Activated B cell treated with CpG ODN at 0.5 μM for 24 hours (primary cell): Measurements from ENCODE around the gene SYCP2L. TPM values are rescaled to one million over a fixed set of nuclear protein-coding genes. Genes with fewer than 3 reads are reported as not detected.

Source experiments
- ATAC-seq: fragments of 200-7000 bp; cut with Tn5 transposase; one replicate; pipeline ENCODE4 v1.10.0; 2021; ENCODE audit warnings: low read depth, mild to moderate bottlenecking, moderate library complexity
- CTCF ChIA-PET: fragments of 350-600 bp; sonication (Branson Sonifier 250); formaldehyde crosslinking; loops from one replicate; lab custom pipeline; 2021; ENCODE audit warnings: antibody characterized with exemption; lab: Charles Lee
- POLR2A ChIA-PET: fragments of 350-600 bp; sonication (Branson Sonifier 250); formaldehyde crosslinking; loops from one replicate; lab custom pipeline; 2021; ENCODE audit warnings: antibody characterized with exemption; lab: Charles Lee
- DNase-seq: peaks from one replicate; pipeline ENCODE4 v3.0.0; 2022
- H3K27ac Mint-ChIP-seq: one replicate; pipeline ENCODE4 v1.8.0; 2020; ENCODE audit warnings: mixed read lengths
- H3K27me3 Mint-ChIP-seq: one replicate; pipeline ENCODE4 v1.8.0; 2021; ENCODE audit warnings: mixed read lengths
- H3K36me3 Mint-ChIP-seq: one replicate; pipeline ENCODE4 v1.8.0; 2021; ENCODE audit warnings: low read depth, mixed read lengths
- H3K4me1 Mint-ChIP-seq: one replicate; pipeline ENCODE4 v1.8.0; 2021; ENCODE audit warnings: mixed read lengths
- H3K4me3 Mint-ChIP-seq: one replicate; pipeline ENCODE4 v1.8.0; 2020; ENCODE audit warnings: mild to moderate bottlenecking, mixed read lengths
- H3K9me3 Mint-ChIP-seq: one replicate; pipeline ENCODE4 v1.8.0; 2020; ENCODE audit warnings: mixed read lengths
- CTCF ChIP-seq: fragments of 200-600 bp; IDR thresholded peaks from one replicate; pipeline ENCODE4 v1.8.0; 2022; ENCODE audit warnings: antibody characterized with exemption, mild to moderate bottlenecking
- intact Hi-C: fragments of 100-400 bp; cut with micrococcal nuclease; formaldehyde crosslinking; loops from one replicate; pipeline ENCODE4 v1.15.1; 2024
- total RNA-seq: library from RNA; stranded (reverse); gene quantifications from 2 replicates; pipeline ENCODE4 v1.2.3, GENCODE V29; 2022

SYCP2L gene
- total RNA-seq, 1 donor from 2014 or later, result 0.13 TPM

- intact Hi-C loops, result no loop called here
- H3K9me3 Mint-ChIP-seq, result no peaks in the 10 kb centered on the region
- no peak overlapping the region for H3K4me3 Mint-ChIP-seq
- H3K4me1 Mint-ChIP-seq, result no peaks in the 10 kb centered on the region
- CTCF ChIA-PET, result no interaction called here
- no peaks in the 10 kb centered on the region for H3K36me3 Mint-ChIP-seq
- ATAC-seq, result no peak
- POLR2A ChIA-PET, result interaction anchor here (0.7 kb wide), 1 partner anchor 61 kb away, joined by 3 read pairs; no protein-coding TSS in a partner anchor
- no peak for DNase-seq
- no peak overlapping the region for H3K27ac Mint-ChIP-seq
- TF ChIP-seq CTCF, result no peak
- peaks cover 15% of the 10 kb centered on the region for H3K27me3 Mint-ChIP-seq
These were observed 122.0 kb downstream of the SYCP2L start for GRCh38 chr6:11008821-11009220.

DNA sequence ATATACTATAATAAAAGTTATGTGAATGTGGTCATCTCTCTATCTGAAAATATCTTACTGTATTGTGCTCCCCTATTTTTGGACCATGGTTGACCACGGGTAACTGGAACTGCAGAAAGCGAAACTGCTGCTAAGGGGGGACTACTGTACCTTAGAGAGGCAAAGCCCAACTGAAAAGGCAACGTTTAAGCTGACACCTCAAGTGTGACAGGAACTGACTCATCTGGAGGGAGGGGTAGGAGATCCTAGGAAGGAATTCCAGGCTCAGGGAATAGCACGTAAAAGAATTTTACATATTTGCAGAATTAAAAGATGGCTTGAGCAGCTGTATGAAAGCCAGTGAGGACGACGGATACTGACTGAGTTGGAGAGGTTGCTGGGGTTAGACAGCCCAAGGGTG is 122.5 kb downstream of the SYCP2L start:
- DNase-seq (no peak), ATAC-seq (no peak)
- Mint-ChIP-seq H3K27ac (no peak overlapping the region), H3K27me3 (peaks cover 17% of the 10 kb centered on the region), H3K36me3 (no peaks in the 10 kb centered on the region), H3K9me3 (no peaks in the 10 kb centered on the region), H3K4me3 (no peak overlapping the region), H3K4me1 (no peaks in the 10 kb centered on the region)
- ChIA-PET CTCF (no interaction called here), POLR2A (no interaction called here)
- intact Hi-C loops, result no loop called here
- no peak for TF ChIP-seq CTCF

DNA sequence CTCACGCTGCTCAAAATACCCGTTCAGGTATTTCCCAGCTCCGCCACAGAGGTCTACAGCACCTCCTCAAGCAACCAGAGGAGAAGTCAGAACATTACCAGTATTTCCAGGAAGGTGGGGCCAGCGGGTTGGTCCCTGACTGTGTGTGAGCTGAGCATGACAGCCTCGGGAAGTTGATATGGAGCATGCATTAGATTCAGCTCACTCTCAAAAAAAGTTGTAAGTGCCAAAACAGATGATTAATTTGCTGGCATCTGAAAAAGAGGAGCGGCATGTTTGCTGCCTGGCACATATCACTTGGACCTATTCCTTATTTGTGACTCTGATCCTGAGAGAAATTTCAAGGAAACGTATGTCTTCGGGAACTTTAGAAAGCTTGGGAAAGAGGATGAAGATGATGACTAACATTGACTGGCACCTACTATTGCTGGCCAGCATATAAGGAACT is 125.0 kb downstream of the SYCP2L start:
- no peaks in the 10 kb centered on the region for H3K9me3 Mint-ChIP-seq
- ChIA-PET CTCF (interaction anchor here (1.3 kb wide), 1 partner anchor 15 kb away, joined by 3 read pairs; no protein-coding TSS in a partner anchor), POLR2A (no interaction called here)
- no peaks in the 10 kb centered on the region for H3K36me3 Mint-ChIP-seq
- ATAC-seq (no peak), DNase-seq (no peak)
- intact Hi-C loops, result no loop called here
- no peak for TF ChIP-seq CTCF
- H3K4me1 Mint-ChIP-seq, result no peaks in the 10 kb centered on the region
- H3K27me3 Mint-ChIP-seq, result peaks cover 26% of the 10 kb centered on the region
- no peak overlapping the region for H3K27ac Mint-ChIP-seq
- no peak overlapping the region for H3K4me3 Mint-ChIP-seq

DNA sequence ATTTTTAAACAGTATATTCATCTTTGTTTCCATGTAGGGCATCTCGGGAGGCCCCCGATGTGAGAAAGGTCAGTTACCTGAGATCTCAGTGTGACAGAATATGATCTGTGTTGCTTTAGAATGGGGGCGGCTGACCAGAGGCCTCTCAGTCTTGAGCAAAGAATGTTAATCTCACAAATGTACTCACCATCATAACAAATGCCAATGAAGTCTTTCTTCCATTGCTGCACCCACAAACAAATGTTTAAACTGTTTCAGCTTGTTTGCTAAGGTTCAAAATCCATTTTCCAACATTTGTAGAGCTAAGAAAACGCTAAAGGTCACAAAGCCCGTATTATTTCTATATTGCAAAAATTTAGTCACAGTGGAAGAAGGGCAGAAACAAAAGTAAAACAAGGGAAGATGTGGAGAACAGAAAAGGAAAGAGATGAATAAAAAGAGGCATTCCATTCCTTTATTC is 125.5 kb downstream of the SYCP2L start:
- DNase-seq, result no peak
- H3K27ac Mint-ChIP-seq, result no peak overlapping the region
- ChIA-PET CTCF (interaction anchor here (1.3 kb wide), 1 partner anchor 15 kb away, joined by 3 read pairs; no protein-coding TSS in a partner anchor), POLR2A (no interaction called here)
- no peak for TF ChIP-seq CTCF
- H3K4me3 Mint-ChIP-seq, result no peak overlapping the region
- no peaks in the 10 kb centered on the region for H3K36me3 Mint-ChIP-seq
- no peaks in the 10 kb centered on the region for H3K4me1 Mint-ChIP-seq
- ATAC-seq, result no peak
- H3K9me3 Mint-ChIP-seq, result no peaks in the 10 kb centered on the region
- H3K27me3 Mint-ChIP-seq, result peaks cover 26% of the 10 kb centered on the region
- intact Hi-C loops, result no loop called here

DNA sequence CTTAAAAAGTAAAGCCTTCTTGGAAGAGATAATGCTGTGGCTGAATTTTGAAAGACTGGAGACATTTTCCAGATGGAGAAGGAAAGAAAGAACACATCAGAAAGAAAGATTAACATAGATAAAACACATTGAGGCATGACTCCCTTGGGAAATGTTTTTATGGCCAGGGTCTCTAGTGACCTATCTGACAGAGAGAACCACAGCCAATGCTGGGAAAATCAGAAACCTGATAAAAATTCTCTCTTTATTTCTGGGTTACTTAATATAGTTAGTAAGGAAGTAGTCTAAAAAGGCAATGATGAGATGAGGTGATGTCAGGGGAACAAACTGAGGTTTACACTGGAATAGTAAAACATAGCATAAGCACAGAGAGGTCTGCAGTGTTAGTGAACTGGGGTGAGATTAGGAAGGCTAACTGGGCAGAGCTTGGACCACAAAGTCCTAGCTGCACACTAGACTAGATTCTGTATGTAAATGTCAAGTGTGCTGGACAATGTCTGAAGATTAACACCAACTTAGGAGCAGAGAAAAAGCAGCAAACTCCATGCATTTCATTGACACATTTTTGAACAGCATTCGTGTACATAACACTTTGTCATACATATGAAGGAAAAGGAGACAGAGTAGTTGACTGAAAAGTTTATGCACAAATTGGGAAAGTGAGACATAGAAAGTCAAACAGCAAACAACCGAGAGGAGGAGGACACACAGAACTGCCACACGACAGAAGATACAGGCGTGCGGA is 126.3 kb downstream of the SYCP2L start:
- H3K27ac Mint-ChIP-seq, result no peak overlapping the region
- no peak overlapping the region for H3K4me3 Mint-ChIP-seq
- no peaks in the 10 kb centered on the region for H3K9me3 Mint-ChIP-seq
- ATAC-seq, result no peak
- ChIA-PET POLR2A (no interaction called here), CTCF (no interaction called here)
- H3K36me3 Mint-ChIP-seq, result no peaks in the 10 kb centered on the region
- H3K4me1 Mint-ChIP-seq, result no peaks in the 10 kb centered on the region
- TF ChIP-seq CTCF, result no peak
- intact Hi-C loops, result no loop called here
- H3K27me3 Mint-ChIP-seq, result peaks cover 22% of the 10 kb centered on the region
- DNase-seq, result no peak
